Right lobe of liver (tissue), 4 donors: ENCODE results near the gene TMCC2.

ENCODE experiments used
- POLR2A ChIP-seq: fragments of 450-650 bp; IDR thresholded peaks from one replicate; pipeline ENCODE4 v1.6.1; 2017; ENCODE audit warnings: antibody characterized with exemption, mild to moderate bottlenecking
- TF ChIP-seq, protein P1 (sequence below), 4 donors: fragments of 200-600 bp in 3 of 4; fragments of 450-650 bp in 1 of 4; IDR thresholded peaks; one replicate each; pipeline versions ENCODE4 v1.5.1 to v1.8.0; 2016 to 2022; ENCODE audit warnings: antibody characterized with exemption in 4 of 4, mild to moderate bottlenecking in 2 of 4
- donor health status: DM: no; HTN: no; CAD: no.
- donor health status: DM: no; HTN: no; CAD: no.
- donor health status: DM: no; HTN: yes; CAD: no.

DNA sequence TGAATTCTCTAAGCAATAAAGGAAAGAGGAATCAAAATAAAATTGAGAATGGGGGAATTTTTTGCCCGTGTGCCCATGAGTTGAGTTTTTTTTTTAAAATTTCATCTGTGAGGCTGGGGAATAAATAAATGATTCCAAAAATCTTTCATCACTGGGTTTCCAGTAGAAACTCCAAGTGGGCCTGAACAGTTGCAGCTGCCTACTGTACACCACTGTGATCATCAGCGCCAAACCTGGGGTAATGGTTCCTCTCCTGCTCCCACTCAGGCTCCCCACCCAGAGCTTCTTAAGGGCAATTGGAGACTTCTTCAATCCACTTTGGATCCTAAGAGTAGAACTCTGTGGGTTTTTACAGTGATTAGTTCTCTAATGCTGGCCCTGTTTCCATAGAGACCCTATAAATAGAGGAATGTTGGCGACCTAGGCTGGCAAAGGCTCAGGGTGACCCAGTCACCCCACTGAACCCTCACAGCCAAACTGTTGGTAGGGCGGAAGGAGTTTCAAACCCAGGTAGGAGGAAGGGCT lies 9.3 kb downstream of the TMCC2 start:
- TF ChIP-seq, protein P1, sequence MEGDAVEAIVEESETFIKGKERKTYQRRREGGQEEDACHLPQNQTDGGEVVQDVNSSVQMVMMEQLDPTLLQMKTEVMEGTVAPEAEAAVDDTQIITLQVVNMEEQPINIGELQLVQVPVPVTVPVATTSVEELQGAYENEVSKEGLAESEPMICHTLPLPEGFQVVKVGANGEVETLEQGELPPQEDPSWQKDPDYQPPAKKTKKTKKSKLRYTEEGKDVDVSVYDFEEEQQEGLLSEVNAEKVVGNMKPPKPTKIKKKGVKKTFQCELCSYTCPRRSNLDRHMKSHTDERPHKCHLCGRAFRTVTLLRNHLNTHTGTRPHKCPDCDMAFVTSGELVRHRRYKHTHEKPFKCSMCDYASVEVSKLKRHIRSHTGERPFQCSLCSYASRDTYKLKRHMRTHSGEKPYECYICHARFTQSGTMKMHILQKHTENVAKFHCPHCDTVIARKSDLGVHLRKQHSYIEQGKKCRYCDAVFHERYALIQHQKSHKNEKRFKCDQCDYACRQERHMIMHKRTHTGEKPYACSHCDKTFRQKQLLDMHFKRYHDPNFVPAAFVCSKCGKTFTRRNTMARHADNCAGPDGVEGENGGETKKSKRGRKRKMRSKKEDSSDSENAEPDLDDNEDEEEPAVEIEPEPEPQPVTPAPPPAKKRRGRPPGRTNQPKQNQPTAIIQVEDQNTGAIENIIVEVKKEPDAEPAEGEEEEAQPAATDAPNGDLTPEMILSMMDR (IDR thresholded peaks at IDR 0.05): no peak
- TF ChIP-seq POLR2A: no peak
